HG02970 (cell line): ENCODE results near the gene NPFF.
"Not testable (repeated sequence)": the region's sequence is repeated elsewhere in the genome, so short reads cannot be mapped to it uniquely, and the experiment has no call there.

ENCODE experiments used
- ATAC-seq: cut with Tn5 transposase; IDR thresholded peaks from one replicate; pipeline ENCODE4 v1.9.1; 2021; ENCODE audit warnings: mild to moderate bottlenecking, moderate library complexity, moderate number of reproducible peaks; ENCODE audit not compliant: unreplicated experiment, low FRiP score

NPFF gene

DNA sequence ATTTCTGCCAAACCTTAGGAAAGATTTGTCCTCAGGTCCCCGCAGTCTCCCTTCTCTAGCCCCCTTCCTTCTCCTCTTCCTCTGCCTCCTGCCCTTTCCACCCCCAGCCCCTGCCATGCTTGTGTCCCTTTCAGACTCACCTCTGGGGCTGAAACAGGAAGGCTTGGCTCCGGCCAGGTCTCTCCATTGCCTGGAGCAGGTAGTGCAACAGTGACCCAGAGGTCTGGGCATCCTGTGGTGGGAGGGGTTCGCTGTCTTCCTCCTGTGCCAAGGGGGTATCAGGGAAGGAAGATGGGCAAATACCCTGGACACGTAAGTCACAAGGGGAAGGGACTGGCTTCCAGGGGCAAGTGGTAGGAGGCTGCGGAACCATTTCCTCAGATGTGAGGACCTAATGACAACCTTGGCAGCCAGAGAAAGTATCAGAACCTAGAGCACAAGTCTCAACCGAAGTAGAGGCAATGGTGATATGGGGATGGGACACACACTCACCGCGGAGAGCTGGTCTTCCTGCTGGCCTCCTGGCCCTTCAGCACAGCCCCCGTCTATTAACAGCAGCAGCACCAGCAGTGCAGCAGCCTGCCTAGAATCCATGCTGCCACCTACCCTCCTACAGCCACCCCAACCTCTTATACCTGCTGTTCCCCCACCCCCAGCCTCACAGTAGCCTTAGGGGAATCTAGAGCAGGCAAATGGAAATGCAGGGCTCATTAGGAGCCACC is at the start of gene NPFF:
NPFF (minus strand) TSS at position 604 of the 722 bp plus-strand sequence; CDS start at position 594, 10 bp downstream.
- ATAC-seq = no peak

DNA sequence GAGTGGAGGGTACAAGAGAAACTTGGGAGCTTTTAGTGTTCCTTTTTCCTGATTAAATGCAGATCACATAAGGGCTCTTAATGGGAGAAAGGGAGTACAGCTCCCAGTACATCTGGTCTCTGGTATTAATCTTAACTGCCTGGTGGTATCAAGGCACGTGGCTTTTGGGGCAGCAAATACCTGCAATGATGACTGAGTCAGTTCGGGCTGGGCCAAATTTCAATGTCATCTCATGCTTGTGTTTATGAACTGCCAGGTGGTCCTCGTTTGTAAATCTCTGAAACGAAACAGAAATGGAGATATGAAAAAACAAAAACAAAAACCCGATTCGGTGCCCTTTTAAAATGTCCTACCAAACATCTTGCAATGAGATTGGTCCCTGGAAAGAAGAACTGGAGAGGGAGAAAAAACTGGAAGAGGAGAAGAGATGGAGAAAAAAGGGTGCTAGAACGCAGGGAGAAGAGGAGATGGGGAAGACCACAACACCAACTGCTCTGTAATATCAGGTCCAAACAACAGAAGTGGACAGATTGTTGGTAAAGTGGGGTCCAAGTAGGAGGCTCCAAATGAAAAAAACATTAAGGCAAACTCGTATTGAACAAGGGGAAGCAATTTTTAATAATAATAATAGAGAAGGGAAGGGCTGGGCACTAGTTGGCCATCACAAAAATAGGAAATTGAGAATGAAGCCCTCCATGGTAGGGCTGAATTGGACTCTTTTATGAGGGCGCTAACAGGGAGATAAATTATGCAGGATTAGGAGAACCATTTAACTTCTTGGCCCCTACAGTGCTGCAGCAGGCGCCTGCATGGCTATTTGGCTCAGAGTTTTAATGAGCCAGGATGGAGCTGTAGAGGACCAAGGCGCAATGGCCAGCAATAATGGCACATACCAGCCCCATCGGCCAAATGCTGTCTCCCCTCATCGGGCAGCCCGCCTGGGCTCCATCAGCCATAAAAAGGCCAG is 45.4 kb upstream of the NPFF start:
- ATAC-seq = no peak

- no peak for ATAC-seq
These were observed 44.6 kb upstream of the NPFF start for GRCh38 chr12:53551889-53552291.

- no peak for ATAC-seq
These were observed 43.3 kb upstream of the NPFF start for GRCh38 chr12:53550595-53550994.

- ATAC-seq = not testable (repeated sequence)
These were observed 42.8 kb upstream of the NPFF start for GRCh38 chr12:53550131-53550530.

GRCh38 chr12:53548354-53548753 is 41.1 kb upstream of the NPFF start:
- ATAC-seq = not testable (repeated sequence)

DNA sequence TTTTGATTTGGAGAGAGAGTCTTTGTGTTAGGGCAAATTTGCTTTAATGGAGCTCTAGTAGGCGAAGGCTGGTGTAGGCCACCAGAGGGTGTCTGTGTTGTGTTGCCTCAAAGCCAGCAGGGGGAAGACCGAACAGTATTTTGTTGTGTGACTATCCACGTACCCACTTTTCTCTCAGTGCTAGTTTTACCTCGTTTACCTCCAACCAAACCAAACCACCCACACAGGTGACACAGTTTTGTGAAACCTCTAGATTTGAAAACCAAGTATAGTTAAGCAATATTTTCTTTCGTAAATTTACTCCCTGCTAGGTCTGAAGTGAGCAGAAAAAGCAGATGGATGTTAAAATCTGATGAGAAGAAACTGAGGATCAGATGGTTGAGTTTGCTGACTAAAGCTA is 36.3 kb upstream of the NPFF start:
- ATAC-seq = no peak

- ATAC-seq = no peak
These were observed 32.2 kb upstream of the NPFF start for GRCh38 chr12:53539526-53539925.

- no peak for ATAC-seq
These were observed 31.0 kb upstream of the NPFF start for GRCh38 chr12:53538209-53538689.

DNA sequence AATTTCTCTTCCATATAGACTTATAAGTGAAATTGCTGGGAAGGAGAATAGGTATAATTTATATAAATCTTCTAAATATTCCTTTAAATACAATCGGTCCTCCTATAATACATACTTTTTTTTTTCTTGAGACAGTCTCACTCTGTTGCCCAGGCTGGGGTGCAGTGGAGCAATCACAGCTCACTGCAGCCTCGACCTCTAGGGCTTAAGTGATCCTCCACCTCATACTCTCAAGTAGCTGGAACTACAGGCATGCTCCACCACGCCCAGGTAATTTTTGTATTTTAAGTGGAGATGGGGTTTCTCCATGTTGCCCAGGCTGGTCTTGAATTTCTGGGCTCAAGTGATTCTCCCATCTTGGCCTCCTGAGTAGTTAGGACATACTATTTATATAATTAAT is 29.7 kb upstream of the NPFF start:
- no peak for ATAC-seq

- no peak for ATAC-seq
These were observed 26.2 kb upstream of the NPFF start for GRCh38 chr12:53533471-53533870.

GRCh38 chr12:53532524-53533445 is 25.5 kb upstream of the NPFF start:
- no peak for ATAC-seq

DNA sequence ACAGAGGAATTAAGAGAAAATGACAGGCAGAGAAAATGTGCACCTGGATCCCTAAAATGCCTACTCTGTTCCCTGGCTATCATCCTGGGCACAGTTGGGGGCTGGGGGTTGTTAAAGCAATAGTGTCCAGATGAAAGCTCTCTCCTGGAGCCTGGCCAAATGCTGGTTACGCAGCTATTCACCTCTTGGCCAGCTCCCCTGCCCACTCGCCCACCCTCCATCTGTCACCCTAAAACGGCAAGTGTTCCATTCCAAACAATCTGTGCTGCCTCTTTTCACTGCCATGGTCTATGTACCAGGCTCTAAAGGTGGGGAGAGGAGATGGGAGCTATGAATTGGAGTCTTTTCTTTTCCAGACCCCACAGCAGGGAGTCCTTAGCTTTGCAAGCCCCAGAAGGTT is 24.7 kb upstream of the NPFF start:
- no peak for ATAC-seq

- no peak for ATAC-seq
These were observed 23.6 kb upstream of the NPFF start for GRCh38 chr12:53530920-53531319.

- no peak for ATAC-seq
These were observed 22.8 kb upstream of the NPFF start for GRCh38 chr12:53530061-53530460.

DNA sequence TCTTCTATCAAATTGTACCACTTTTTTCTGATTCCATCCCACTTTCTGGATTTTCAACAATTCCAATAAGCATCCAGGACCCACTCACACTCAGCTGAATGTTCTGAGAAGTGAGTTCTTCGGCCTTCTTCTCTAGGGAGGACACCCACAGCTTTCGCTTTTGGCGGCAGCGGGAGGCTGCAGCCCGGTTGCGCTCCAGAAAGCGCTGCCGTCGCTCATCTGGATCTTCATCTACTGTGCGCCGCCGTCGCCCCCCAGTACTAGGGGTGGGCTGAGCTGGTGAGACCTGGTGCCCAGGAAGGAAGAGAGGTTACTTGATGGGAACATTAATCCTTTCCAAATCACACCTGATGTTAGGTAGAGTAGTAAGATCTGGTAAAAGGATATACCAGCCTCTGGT is 17.2 kb upstream of the NPFF start:
- ATAC-seq = no peak

- ATAC-seq = no peak
These were observed 15.8 kb upstream of the NPFF start for GRCh38 chr12:53523131-53523530.

GRCh38 chr12:53518381-53518780 is 11.1 kb upstream of the NPFF start:
- ATAC-seq = no peak

DNA sequence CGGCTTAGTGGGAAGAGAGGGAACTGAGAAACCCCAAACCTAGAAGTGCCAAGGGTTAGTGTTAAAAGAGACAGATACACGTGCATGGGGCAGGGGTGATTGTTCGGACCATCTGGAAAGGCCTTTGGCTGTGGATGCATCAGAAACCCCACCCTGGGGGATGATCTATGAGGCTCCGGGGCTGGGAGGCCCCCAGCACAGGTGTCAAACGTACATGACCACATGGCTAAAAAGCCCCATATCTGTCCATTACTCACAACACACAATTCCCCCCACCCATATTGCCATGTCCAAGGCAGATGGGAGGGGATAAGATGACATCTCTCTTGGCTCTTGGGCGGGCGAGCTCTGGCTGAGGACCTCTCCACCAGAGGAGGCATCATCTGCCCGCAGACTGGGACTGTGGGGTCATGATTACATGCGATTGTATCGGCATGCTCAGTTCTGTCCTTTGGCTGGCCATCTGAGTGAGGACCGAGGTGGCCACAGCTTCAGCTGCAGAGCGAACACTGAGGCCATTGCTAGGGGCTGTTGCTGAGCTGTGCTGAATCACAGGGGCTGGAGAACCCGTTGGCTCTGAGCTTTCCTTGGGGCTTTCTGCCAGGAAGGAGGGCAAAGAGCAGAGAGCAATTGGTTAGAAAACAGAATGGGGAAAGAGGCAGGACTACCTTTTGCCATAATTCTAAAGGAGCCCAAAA is 9.6 kb upstream of the NPFF start:
- no peak for ATAC-seq

GRCh38 chr12:53515291-53515680 is 8.0 kb upstream of the NPFF start:
- no peak for ATAC-seq
